Fibroblast of skin of back (primary cell): Measurements from ENCODE around the gene CBY3.
"Not testable (repeated sequence)": the region's sequence is repeated elsewhere in the genome, so short reads cannot be mapped to it uniquely, and the experiment has no call there.

Source experiments
- DNase-seq: peaks from one replicate; pipeline ENCODE4 v3.0.0-alpha.2; 2013

The CBY3 gene

GRCh38 chr5:179668391-179668790, 12.4 kb downstream of the CBY3 start:
- peak; percentile 61 for DNase-seq

GRCh38 chr5:179661647-179662046, 19.2 kb downstream of the CBY3 start:
- not testable (repeated sequence) for DNase-seq

- peak; percentile 22 for DNase-seq
These were observed 22.5 kb downstream of the CBY3 start for GRCh38 chr5:179658179-179658856.

GRCh38 chr5:179657302-179658178, 23.3 kb downstream of the CBY3 start:
- DNase-seq: not testable (repeated sequence)

- not testable (repeated sequence) for DNase-seq
These were observed 27.7 kb downstream of the CBY3 start for GRCh38 chr5:179653135-179653534.

GRCh38 chr5:179650245-179650644, 30.6 kb downstream of the CBY3 start:
- not testable (repeated sequence) for DNase-seq

GRCh38 chr5:179649166-179649703, 31.6 kb downstream of the CBY3 start:
- DNase-seq: not testable (repeated sequence)

- DNase-seq: no peak
These were observed 32.4 kb downstream of the CBY3 start for GRCh38 chr5:179648410-179648809.

GRCh38 chr5:179644766-179645165, 36.1 kb downstream of the CBY3 start:
- DNase-seq: not testable (repeated sequence)

GRCh38 chr5:179643141-179643920, 37.5 kb downstream of the CBY3 start:
- DNase-seq: not testable (repeated sequence)

GRCh38 chr5:179642626-179643025, 38.2 kb downstream of the CBY3 start:
- DNase-seq: not testable (repeated sequence)

- not testable (repeated sequence) for DNase-seq
These were observed 39.1 kb downstream of the CBY3 start for GRCh38 chr5:179641745-179642144.

- DNase-seq: not testable (repeated sequence)
These were observed 41.5 kb downstream of the CBY3 start for GRCh38 chr5:179639296-179639695.

GRCh38 chr5:179634370-179635172, 46.3 kb downstream of the CBY3 start:
- not testable (repeated sequence) for DNase-seq

GRCh38 chr5:179633501-179634369, 47.1 kb downstream of the CBY3 start:
- not testable (repeated sequence) for DNase-seq
